Cerebellar nuclear complex (tissue), 1 donor: Measurements from ENCODE around the gene PTBP3.
"Not testable (repeated sequence)": the region's sequence is repeated elsewhere in the genome, so short reads cannot be mapped to it uniquely, and the experiment has no call there.

Experiments
- DNase-seq, 2 experiments: peaks; one replicate each; lab custom pipeline; 2025; lab: John Stamatoyannopoulos, UW

Gene PTBP3

DNA sequence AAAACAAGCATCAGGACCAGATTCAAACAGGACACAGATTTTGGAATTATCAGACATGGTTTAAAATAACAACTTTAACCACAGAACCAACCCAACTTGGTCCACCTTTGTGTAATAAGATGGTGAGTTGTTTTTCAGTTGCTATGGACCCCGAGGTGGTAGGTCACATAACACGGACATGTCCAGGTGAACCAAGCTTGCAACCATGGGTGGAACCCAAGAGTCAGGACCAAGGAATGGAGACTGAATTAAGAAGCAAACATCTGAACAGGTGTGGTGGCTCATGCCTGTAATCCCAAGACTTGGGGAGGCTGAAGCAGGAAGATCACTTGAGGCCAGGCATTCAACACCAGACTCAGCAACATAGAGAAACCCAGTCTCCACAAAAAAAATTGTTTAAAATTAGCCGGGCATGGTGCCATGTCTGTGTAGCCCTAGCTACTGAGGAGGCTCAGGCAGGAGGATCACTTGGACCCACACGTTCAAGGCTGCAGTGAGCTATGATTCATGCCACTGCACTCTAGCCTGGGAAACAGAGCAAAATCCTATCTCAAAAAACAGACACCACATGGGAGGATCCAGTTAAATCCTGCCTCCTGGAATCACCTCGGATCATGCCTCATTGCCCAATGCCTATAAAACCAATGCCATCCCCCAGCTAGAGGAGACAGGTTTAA is 10.6 kb downstream of the PTBP3 start:
- DNase-seq = no peak

DNA sequence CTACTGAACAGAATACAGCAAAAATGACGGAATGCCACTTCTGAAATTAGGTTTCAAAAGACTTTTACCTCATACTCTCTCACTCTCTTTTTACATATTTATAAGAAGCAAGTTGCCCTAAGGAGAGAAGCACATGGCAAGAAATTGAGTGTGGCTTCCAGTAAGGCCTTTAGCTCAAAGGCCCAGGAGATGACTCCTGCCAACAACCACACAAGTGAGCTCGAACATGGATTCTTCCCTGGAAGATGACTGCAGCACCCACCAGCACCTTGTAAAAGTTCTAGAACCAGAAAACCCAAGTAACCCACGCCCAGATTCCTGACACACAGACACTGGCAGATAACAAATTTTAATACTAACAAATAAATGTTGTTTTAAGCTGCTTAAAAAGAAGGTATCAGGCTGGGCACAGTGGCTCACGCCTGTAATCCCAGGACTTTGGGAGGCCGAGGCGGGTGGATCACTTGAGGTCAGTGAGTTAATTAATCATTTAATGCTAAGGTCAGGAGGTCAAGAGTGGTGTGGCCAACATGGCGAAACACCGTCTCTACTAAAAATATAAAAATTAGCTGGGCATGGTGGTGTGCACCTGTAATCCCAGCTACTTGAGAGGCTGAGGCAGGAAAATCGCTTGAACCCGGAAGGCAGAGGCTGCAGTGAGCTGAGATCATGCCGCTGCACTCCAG is 17.0 kb downstream of the PTBP3 start:
- DNase-seq = no peak

DNA sequence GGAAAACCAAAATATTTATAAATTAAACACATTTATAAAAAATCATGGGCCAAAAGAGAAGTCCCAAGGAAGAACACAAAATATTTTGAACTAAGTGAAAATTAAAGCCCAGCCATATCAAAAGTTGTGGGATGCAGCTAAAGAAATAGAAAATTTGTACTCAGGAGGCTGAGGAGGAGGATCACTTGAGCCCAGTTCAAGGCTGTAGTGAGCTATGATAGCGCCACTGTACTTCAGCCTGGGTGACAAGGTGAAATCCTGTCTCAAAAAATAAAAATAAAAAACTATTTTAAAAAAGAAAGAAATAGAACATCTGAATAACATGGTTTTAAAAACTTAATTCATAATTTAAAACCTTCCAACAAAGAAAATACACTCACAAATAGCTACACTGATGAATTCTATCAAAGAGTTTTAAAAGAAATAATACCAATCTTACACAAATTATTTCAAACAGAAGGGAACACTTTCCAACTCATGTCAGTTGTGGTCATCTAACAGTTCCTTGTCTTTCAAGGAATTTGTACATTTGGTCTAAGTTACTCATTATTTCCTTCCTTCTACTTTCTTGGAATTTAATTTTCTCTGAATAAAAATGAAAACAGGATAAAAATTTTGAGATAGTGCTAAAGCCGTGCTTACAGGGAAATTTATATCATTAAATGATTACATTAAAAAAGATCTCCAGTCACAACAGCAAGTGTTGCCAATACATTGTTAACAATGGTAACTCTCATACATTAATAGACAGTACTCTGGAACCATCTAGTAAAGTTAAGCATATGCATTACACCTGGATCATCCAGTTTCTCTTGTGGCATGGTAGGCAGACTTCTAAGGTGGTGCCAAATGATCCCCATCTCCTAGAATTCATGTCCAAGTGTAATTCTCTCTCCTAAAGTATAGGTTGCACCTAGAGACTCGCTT is 17.8 kb downstream of the PTBP3 start:
- DNase-seq = no peak

DNA sequence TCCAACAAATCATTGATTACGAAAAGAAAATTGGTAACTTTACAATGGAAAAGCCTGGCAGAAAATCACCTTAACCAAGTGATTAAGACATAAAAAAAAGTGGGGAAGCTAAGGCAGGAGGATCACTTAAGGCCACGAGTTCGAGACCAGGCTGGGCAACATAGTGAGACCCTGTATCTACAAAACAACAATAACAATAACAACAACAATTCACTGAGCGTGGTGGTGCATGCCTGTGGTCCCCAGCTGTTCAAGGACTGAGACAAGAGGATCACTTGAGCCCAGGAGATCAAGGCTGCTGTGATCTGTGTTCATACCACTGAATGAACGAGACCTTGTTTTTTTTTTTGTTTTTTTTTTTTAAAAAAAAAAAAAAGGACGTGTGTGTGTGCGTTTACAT is 21.3 kb downstream of the PTBP3 start:
- DNase-seq = no peak

DNA sequence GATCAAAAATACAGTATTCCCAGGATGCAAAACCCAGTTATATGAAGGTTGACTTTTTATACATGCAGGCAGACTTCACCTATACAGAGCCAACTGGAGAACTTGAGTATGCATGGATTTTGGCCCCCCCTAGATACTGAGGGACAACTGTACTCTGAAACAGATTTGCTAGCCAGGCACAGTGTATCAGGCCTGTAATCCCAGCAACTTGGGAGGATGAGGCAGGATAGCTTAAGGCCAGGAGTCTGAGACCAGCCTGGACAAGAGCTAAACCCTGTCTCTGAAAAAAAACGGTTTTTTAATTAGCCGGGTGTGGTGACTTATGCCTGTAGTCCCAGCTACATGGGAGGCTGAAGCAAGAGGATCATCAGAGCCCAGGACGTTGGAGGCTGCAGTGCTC is 21.9 kb downstream of the PTBP3 start:
- no peak for DNase-seq

DNA sequence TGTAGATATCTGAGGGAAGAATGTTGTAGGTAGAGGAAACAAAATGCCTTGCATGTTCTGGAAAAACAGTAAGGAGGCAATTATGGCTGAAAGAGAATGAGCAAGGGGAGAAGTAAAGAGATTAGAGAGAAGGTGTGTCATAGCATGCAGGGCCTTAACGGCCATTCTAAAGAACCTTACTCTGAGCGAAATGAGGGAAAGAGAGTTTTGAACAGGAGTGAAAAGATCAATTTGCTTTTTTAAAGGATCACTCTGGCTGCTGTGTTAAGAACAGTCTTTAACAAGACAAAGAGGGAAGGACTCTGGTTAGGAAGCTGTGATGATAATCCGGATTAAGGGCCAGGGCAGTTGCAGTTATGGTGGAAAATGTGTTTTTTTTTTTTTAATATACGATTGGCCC is 22.6 kb downstream of the PTBP3 start:
- no peak for DNase-seq

DNA sequence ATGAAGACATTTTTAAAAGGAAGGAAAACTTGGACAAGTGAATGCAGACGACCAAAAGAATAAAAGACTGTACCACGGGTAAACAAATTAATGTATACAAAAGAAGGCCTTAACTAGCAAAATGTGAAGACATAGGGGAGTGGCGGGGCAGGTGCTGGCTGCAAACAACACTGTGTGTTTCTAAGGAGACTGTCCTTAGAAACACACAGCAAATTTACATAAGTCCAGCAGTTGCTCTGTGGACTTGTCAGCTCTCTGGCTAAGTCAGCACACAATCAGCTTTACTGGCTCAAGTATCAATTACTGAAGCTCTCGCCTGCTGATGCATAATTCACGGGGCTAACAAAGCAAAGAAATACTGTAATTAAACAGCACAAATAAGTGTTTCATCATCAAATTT is 24.8 kb downstream of the PTBP3 start:
- DNase-seq = no peak

DNA sequence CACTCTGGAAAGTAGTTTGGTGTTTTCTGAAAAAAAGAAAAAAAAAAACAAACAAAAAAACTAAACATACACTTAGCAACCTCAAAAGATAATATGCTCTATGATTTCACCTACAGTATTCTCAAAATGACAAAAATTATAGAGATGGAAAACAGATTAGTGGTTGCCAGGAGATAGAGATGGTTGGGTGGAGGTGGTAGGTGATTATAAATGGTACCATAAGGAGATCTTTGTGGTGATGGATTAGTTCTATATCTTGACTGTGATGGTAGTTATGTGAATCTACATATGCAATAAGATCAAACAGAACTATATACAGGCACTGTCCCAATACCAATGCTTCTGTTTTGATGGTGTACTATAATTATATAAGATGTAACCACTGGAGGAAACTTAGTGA is 32.0 kb downstream of the PTBP3 start:
- DNase-seq = no peak

DNA sequence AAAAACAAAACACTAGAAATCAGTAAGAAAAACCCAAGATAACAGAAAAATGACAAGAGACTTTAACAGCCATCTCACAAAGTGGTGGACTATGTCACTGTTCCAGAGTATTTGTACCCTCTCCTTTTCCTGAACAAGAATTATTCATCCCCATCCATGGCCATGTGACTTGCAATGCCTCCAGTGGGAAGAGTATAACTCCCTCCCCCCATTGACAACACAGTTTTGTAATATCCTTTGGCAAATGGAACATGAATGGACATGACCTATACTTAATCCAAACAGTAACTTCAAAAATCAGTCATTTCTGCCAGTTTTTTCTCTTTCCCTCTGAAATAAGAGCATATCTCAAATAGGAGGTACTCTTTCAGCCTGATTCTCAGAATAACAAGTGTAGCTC is 33.9 kb downstream of the PTBP3 start:
- DNase-seq = no peak

DNA sequence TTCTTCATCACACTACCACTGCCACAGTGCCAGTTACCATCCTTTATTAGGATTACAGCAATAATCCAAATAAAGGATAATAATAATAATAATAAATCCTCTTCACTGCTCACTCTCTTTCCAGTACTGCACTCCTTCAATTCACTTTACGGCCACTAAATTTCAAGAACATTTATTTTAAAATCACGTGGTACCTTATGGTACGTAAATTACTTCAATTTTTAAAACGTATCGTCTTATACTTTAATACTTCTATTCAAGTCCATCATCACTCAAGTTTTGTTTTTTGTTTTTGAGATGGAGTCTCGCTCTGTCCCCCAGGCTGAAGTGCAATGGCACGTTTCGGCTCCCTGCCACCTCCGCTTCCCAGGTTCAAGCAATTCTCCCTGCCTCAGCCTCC is 36.5 kb downstream of the PTBP3 start:
- DNase-seq = no peak

DNA sequence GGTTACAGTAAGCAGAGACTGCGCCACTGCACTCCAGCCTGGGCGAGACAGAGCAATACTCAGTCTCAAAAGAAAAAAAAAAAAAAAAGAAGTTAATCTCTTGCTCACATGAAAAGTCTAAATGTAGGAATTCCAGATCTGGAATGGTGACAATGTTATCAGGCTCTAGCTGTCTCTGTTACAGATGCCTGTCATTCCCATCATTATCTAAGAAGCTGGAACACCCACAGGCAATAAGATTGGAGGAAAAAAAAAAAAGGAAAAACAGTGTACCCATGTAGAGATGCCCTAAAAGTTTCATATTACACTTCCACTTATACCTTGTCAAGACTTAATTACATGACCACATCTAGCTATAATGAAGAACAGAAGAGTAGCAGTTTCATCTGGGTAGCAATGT is 38.2 kb downstream of the PTBP3 start:
- no peak for DNase-seq

DNA sequence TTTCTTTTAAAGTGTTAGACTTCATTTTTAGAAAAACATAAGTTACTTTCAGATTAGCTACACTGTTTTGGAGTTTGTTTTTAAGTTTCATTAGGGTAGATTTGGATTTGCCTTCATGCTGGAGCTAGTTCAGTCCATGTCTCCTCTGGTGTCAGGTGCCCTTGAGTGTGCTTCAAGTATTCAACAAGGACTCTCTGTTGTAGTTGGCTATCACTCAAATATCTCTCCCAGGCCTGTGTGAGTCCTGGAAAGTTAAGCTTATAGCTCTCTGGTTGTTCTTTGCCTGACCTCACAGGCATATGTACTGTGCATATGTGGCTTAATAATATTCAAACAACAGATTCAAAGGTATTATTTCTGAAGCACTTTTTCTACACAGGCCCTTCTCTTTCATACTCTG is 45.4 kb downstream of the PTBP3 start:
- no peak for DNase-seq

DNA sequence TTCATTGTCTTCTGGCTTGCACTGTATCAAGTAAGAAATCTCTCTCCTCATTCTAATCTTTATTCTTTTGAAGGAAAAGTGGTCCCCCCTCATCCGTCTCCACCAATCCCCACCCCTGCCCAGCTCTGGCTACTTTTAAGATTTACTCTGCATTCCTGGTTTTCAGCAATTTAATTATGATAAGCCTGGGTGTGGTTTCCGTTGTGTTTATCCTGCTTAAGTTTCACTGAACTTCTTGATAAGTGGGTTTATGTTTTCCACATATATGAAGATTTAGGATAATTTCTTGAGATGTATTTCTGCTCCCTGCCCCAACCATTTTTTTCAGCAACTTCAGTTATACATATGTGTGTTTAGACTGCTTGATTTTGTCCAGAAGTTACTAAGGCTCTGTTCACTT is 46.5 kb downstream of the PTBP3 start:
- no peak for DNase-seq

DNA sequence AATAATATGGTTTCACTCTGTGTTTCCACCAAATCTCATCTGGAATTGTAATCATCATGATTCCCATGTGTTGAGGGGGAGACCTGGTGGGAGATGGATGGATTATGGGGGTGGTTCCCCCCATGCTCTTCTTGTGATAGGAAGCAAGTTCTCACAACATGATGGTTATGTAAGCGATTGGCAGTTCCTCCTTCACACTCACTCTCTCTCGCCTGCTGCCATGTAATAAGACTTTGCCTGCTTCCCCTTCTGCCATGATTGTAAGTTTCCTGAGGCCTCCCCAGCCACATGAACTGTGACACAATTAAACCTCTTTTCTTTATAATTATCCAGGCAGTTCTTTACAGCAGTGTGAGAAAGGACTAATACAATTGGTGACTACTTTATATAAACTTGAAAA is 48.4 kb downstream of the PTBP3 start:
- no peak for DNase-seq

DNA sequence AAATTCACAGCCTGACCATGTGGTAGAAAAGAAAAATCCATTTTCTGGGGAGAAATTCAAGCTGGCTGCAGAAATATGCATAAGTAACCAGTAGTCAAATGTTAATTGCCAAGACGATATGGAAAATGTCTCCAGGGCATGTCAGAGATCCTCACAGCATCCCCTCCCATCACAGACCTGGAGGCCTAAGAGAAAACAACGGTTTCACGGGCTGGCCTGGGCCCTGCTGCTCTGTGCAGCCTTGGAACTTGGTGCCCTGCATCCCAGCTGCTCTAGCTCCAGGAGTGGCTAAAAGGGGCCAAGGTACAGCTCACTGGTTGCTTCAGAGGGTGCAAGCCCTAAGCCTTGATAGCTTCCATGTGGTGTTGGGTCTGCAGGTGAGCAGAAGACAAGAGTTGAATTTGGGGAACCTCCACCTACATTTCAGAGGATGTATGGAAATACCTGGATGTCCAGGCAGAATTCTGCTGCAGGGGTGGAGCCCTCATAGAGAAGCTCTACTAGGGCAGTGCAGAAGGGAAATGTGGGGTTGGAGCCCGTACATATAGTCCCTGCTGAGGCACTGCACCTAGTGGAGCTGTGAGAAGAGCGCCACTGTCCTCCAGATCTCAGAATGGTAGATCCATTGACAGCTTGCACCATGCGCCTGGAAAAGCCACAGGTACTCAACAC is 49.7 kb downstream of the PTBP3 start:
- DNase-seq = no peak

DNA sequence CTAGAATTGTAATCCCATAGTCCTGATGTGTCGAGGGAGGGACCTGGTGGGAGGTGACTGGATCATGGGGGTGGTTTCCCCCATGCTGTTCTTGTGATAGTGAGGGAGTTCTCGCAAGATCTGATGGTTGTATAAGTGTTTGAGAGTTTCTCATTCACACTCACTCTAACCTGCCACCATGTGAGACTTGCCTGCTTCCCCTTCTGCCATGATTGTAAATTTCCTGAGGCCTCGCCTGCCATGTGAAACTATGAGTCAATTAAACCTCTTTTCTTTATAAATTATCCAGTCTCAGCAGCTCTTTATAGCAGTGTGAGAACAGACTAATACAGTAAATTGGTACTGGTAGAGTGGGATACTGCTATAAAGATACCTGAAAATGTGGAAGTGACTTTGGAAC is 50.6 kb downstream of the PTBP3 start:
- DNase-seq = not testable (repeated sequence)

DNA sequence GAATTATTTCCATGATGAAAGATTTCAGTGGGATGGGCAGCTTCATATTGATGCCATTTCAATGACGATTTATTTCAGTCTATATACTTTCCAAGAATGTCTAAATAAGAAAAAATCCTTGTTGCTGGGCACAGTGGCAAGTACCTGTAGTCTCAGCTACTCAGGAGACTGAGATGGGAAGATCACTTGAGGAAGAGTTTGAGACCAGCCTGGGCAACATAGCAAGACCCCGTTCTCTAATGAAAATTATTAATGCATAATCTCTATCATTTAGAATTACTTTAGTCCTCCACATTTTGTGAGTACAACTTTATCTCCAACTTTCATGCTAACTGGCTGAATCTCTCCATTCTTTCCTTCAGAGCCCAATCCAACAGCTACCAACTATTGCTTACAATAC is 52.5 kb downstream of the PTBP3 start:
- no peak for DNase-seq

DNA sequence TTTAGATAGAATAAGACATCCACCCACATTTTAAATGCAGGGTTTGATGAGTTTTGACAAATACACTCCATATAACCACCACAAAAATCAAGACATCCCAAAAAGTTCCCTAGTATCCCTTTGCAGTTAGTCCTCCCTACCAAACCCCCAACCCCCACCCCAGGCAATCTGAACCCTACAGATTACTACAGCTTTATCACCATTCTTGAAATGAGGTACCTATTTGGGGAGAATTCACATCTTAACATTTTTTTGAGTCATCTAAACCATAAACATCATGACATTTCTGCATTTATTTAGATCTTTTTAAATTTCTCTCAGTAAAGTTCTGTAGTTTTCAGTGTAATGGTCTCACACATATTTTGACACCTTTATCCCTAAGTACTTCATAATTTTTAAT is 53.9 kb downstream of the PTBP3 start:
- DNase-seq = no peak

DNA sequence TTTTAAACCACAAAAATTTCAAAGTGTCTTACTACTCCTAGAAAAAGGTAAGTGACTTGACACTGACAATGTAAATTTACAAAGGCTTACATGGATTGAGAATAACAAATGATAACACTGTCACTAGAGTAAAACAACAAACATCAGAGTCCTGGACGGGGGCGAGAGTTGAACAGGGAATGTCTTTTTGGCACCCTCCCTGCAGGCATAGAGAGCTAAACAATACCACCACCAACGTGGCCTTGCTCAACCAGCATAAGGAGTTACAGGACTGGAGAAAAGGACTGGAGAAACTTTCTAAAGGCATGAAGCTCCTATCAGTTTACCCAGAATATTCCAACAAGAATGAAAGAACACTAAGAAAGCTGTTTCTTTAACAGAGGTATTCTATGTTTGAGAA is 55.3 kb downstream of the PTBP3 start:
- no peak for DNase-seq

DNA sequence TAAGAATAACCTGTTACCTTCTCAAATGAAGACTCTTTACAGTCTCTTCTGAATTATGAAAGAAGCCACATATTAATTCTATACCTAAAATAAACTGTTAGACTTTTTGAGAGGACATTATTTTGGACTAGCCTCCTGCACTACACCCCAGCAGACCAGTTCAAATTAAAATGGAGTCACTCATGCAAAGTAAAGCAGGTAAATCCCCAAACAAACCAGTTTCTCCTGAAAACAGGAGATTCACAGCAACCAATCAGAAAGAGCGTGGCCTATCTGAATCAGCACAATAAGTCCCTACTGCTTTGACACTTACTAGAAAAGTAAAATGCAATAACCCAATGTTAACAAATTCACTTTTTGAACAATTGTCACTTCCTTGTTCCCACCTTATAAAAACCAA is 58.8 kb downstream of the PTBP3 start:
- DNase-seq = no peak

DNA sequence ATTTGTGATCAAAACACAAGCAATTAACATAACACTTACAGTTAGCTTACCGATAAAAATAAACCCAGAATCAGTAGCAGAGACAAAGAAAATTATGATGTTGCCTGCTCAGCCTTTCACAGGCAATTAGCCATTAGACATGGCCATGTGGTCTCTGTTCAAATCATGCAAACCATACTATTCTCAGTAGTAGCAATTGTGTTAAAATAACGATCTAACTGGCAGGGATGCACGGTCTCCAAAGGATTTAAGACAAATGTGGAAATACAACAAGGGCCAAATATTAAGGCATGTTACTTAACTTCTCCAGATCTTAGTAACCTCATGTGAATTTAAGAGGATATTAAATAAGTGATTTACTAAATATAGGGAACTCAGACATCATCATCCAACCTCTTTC is 59.5 kb downstream of the PTBP3 start:
- DNase-seq = no peak

DNA sequence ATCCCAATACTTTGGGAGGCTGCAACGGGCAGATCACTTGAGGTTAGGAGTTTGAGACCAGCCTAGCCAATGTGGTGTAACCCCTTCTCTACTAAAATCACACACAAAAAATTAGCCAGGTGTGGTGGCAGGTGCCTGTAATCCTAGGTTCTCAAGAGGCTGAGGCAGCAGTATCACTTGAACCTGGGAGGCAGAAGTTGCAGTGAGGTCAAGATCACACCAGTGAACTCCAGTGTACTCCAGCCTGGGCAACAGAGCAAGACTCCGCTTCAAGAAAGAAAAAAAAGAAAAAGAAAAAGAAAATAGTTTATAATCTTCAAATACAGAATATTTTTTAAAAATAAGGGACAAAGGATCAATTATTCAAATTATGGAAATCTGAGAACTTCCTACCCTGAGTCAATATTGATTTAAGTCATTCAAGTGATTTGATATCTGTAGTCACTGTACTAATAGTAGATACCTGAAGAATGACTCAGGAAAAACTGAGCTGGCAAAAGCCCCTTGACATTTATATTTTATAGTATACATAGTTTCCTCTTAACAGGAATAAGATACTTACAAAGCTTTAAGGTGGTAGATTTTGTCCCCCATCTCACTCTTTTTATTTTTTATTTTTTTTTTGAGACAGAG is 61.8 kb downstream of the PTBP3 start:
- no peak for DNase-seq
